T-cell (primary cell): ENCODE results near the gene NUP50. TPM values are rescaled to one million over a fixed set of nuclear protein-coding genes. Genes with fewer than 3 reads are reported as not detected.
A peak's percentile ranks its signal among the peaks of the same experiment; 100 is the strongest.

ENCODE experiments used
- ATAC-seq, 4 experiments: fragments of 200-7000 bp in 3 of 4; fragments of 150-1000 bp in 1 of 4; cut with Tn5 transposase; replicated peaks in 1 of 4; 1 replicate in 3 of 4; 2 replicates in 1 of 4; pipeline ENCODE4 v1.10.0; 2021; ENCODE audit warnings: moderate library complexity in 3 of 4, mild to moderate bottlenecking in 2 of 4, moderate number of reproducible peaks in 1 of 4
- CTCF ChIA-PET, 2 donors: fragments of 300-600 bp; sonication (Branson Sonifier 250); formaldehyde crosslinking; loops; one replicate each; lab custom pipeline; 2022; ENCODE audit warnings: antibody characterized with exemption in 2 of 2; lab: Charles Lee
- POLR2A ChIA-PET, 2 donors: fragments of 300-600 bp; sonication (Branson Sonifier 250); formaldehyde crosslinking; loops; one replicate each; lab custom pipeline; 2022; ENCODE audit warnings: antibody characterized with exemption in 2 of 2; lab: Charles Lee
- DNase-seq, 35 experiments: peaks; one replicate each; pipeline versions ENCODE4 v3.0.0 to v3.0.0-alpha.2; 2013 to 2023
- H3K27ac ChIP-seq: one replicate; pipeline ENCODE4 v1.5.1; 2013; ENCODE audit warnings: low read length
- H3K27me3 ChIP-seq, 2 experiments: replicated peaks in 1 of 2; 1 replicate in 1 of 2; 2 replicates in 1 of 2; pipeline versions ENCODE4 v1.6.1 to v1.7.0; 2013; ENCODE audit warnings: low read length in 1 of 2, mixed read lengths in 1 of 2; ENCODE audit not compliant: control insufficient read depth in 2 of 2, insufficient read depth in 2 of 2; ENCODE audit errors: extremely low read depth in 1 of 2
- H3K36me3 ChIP-seq, 2 donors: 1 replicate in 1 of 2; 2 replicates in 1 of 2; pipeline versions ENCODE4 v1.6.1 to v1.7.0; 2013; ENCODE audit warnings: low read length in 1 of 2; ENCODE audit not compliant: control insufficient read depth in 2 of 2, insufficient read depth in 1 of 2; ENCODE audit errors: extremely low read depth in 1 of 2
- H3K4me1 ChIP-seq, 2 experiments: 1 replicate in 1 of 2; 2 replicates in 1 of 2; pipeline versions ENCODE4 v1.6.1 to v1.7.0; 2013; ENCODE audit warnings: low read length in 2 of 2, mixed read lengths in 1 of 2; ENCODE audit not compliant: insufficient read depth in 2 of 2, control insufficient read depth in 1 of 2; ENCODE audit errors: extremely low read depth in 1 of 2
- H3K4me3 ChIP-seq, 2 donors: 1 replicate in 1 of 2; 2 replicates in 1 of 2; pipeline versions ENCODE4 v1.5.1 to v1.7.0; 2013; ENCODE audit warnings: mild to moderate bottlenecking in 2 of 2, low read length in 1 of 2, moderate library complexity in 1 of 2; ENCODE audit not compliant: control insufficient read depth in 1 of 2; ENCODE audit errors: extremely low read depth in 1 of 2
- H3K9me3 ChIP-seq: 2 replicates; pipeline ENCODE4 v1.7.0; 2013
- H3K27ac Mint-ChIP-seq, 2 donors: one replicate each; pipeline ENCODE4 v1.8.0; 2020 to 2021; ENCODE audit warnings: mild to moderate bottlenecking in 2 of 2, mixed read lengths in 2 of 2
- H3K27me3 Mint-ChIP-seq, 2 donors: one replicate each; pipeline ENCODE4 v1.8.0; 2021 to 2022; ENCODE audit warnings: mixed read lengths in 2 of 2
- H3K36me3 Mint-ChIP-seq: one replicate; pipeline ENCODE4 v1.8.0; 2021; ENCODE audit warnings: mixed read lengths
- H3K4me1 Mint-ChIP-seq, 3 donors: one replicate each; pipeline ENCODE4 v1.8.0; 2020 to 2022; ENCODE audit warnings: mixed read lengths in 3 of 3, mild to moderate bottlenecking in 1 of 3
- H3K4me3 Mint-ChIP-seq, 3 donors: one replicate each; pipeline ENCODE4 v1.8.0; 2020 to 2022; ENCODE audit warnings: mild to moderate bottlenecking in 3 of 3, mixed read lengths in 3 of 3, moderate library complexity in 3 of 3
- H3K9me3 Mint-ChIP-seq, 3 donors: one replicate each; pipeline ENCODE4 v1.8.0; 2020 to 2022; ENCODE audit warnings: mixed read lengths in 3 of 3
- WGBS: methylation state at CpG from one replicate; pipeline ENCODE4 v1.1.5; 2013; ENCODE audit warnings: missing lambda C conversion rate; ENCODE audit not compliant: insufficient coverage; 5-methylcytosine and 5-hydroxymethylcytosine counted together
- total RNA-seq, 35 experiments: library from RNA in 6 of 35; stranded (reverse) in 6 of 35; fragments of 120-200 nt in 1 of 35; gene quantifications; one replicate each; pipeline versions ENCODE4 v1.2.1 to v1.2.4 and lab custom pipeline; 2013 to 2026

The NUP50 gene
- total RNA-seq, 5 donors from 2014 or later (not counting 1 experiment from before 2014, with no cell fraction given) = 97.0 to 151 (median 126) TPM

DNA sequence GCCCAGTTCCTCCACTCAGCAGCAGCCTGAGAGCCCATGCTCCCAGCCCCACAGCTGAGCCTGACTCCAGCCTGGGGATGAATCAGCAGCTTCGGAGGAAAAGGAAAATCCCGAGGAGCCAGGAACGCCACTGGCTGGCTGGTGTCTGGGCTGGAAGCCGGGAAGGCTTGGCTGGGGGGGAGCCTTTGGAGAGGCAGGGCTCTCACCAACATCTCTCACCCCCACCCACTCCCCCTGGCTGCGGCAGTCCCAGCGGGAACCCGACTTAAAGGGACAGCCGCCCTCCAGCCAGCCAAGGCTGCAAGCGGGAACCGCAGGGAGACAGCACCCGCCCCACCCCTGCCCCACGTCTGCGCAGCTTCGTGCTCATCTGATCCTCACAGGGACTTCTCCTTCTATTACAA, 48.6 kb downstream of the NUP50 start:
- H3K27me3 ChIP-seq = no peaks in the 10 kb centered on the region
- ChIA-PET POLR2A (no interaction called here), CTCF (no interaction called here)
- H3K27me3 Mint-ChIP-seq = no peaks in the 10 kb centered on the region
- no peak overlapping the region for H3K4me3 Mint-ChIP-seq
- H3K4me3 ChIP-seq = no peak overlapping the region
- no peaks in the 10 kb centered on the region for H3K4me1 ChIP-seq
- H3K36me3 Mint-ChIP-seq = peaks cover 15% of the 10 kb centered on the region
- H3K9me3 ChIP-seq = no peaks in the 10 kb centered on the region
- peaks cover 9 to 15% of the 10 kb centered on the region in 2 donors for H3K36me3 ChIP-seq
- no peaks in the 10 kb centered on the region for H3K9me3 Mint-ChIP-seq
- H3K27ac Mint-ChIP-seq = no peak overlapping the region
- no peak for ATAC-seq
- no peak overlapping the region for H3K27ac ChIP-seq
- H3K4me1 Mint-ChIP-seq = peaks cover 0 to 7% (median 3%) of the 10 kb centered on the region in 3 donors
- 100% methylated on average over 4 of the region's 14 CpGs for WGBS
- DNase-seq = no peak

DNA sequence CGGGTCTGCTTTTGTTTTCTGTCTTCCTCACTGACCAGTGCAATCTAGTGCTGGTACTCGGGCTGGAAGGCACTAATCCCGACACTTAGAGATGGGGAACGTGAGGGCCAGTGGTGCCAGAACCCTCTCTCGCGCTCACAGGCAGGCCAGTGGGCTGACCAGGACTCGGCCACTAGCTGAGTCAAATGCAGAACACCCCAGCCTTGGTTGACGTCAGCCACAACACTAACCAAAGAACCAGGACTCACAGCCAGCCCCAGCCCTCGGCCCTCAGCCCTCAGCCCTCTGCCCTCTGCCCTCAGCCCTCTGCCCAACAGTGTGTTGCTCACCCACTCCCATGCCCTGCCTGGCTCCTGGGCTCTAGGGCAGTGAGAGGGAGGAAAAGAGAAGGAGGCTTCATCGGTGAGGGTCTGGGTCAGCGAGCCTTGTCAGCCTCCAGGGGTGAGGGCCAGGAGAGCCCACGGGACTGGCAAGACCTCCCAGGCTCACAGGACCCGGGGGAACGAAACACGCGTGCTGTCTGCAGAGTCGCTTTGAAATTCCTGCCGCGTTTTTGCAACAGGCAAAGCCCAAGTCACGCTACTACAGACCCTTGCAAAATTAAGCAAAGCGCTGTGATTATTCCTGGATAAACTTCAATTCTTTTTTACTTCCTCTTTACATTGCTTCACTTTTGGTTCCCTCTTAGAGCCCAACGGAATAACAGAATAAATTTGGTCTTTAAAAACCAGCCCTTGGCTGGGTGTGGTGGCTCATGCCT, 49.4 kb downstream of the NUP50 start:
- WGBS = 83% methylated on average over 18 of the region's 22 CpGs

DNA sequence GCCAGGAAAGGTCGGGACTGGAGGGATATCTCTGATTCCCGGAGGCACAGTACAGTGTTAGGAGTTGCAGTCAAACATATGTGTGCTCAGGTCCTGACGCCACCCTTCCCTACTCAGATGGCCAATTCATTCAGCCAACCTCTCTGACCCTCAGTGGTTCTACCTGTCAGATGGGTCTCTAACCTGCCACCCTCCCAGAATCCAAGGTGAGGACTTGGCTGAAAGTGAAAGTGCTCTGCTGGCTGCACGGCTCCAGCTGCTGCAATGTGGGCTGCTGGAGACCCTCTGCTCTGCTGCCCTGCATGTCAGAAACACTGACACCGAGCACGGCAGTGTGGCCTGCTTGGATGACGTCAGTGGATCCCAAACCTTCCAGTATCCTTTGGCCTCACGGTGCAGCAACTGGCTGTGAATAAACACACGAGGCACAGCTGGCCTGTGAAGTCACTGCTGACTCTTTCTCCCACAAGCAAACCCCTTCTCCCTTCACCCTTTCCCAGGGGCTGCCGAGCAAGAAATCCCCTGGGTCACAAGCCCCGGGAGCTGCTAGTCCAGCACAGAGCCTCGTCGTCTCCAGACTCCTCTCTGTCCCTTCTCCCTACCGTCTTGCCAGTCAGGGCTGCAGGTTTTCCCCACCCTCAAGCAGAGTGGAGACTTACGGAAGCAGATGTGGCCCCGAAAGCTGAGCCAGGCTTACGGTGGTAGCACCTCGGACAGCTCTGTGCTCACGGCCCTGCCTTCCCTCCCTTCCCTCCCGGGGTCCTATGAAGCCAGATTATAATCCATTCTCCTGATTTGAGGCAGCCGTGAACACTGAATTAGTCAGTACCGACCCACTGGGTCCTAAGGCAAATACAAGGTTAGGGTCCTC, 52.6 kb downstream of the NUP50 start:
- Mint-ChIP-seq H3K27me3 (no peaks in the 10 kb centered on the region), H3K9me3 (no peaks in the 10 kb centered on the region), H3K36me3 (peaks cover 4% of the 10 kb centered on the region), H3K4me1 (peaks cover 12 to 19% (median 14%) of the 10 kb centered on the region in 3 donors), H3K27ac (no peak overlapping the region), H3K4me3 (no peak overlapping the region)
- H3K4me1 ChIP-seq = no peaks in the 10 kb centered on the region
- H3K36me3 ChIP-seq = peaks cover 0 to 5% of the 10 kb centered on the region in 2 donors
- POLR2A ChIA-PET = no interaction called here
- 91% methylated on average over 17 of the region's 22 CpGs for WGBS
- CTCF ChIA-PET = no interaction called here
- DNase-seq (no peak), ATAC-seq (no peak)
- no peak overlapping the region for H3K27ac ChIP-seq
- H3K9me3 ChIP-seq = no peaks in the 10 kb centered on the region
- no peaks in the 10 kb centered on the region for H3K27me3 ChIP-seq
- H3K4me3 ChIP-seq = no peak overlapping the region

More for the DNA sequence above, 49.4 kb downstream of the NUP50 start:
- H3K27me3 Mint-ChIP-seq = no peaks in the 10 kb centered on the region
- no peaks in the 10 kb centered on the region for H3K4me1 ChIP-seq
- no peaks in the 10 kb centered on the region for H3K9me3 Mint-ChIP-seq
- DNase-seq (no peak), ATAC-seq (no peak)
- H3K36me3 Mint-ChIP-seq = peaks cover 15% of the 10 kb centered on the region
- CTCF ChIA-PET = no interaction called here
- POLR2A ChIA-PET = no interaction called here
- no peaks in the 10 kb centered on the region for H3K27me3 ChIP-seq
- no peaks in the 10 kb centered on the region for H3K9me3 ChIP-seq
- peaks cover 0 to 7% (median 3%) of the 10 kb centered on the region in 3 donors for H3K4me1 Mint-ChIP-seq
- no peak overlapping the region for H3K4me3 Mint-ChIP-seq
- H3K27ac Mint-ChIP-seq = no peak overlapping the region
- H3K27ac ChIP-seq = no peak overlapping the region
- H3K36me3 ChIP-seq = peaks cover 8 to 12% of the 10 kb centered on the region in 2 donors
- H3K4me3 ChIP-seq = no peak overlapping the region

DNA sequence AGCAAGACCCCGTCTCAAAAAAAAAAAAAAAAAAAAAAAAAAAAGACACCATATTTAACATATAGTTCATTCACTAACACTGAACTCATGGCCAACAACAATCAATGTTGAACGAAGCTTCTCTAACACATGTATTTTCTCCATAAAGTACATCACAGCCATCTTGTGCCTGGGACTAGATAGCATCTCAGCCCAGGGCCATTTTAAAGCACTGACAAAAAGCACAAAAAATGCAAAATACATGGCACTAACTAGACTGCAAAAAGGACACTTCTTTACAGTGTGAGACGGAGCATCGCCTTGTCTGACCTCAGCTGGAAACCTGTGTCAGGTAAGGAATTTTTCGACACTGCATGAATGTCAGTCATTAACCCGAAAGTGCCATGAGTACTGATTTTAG, 53.6 kb downstream of the NUP50 start:
- ChIA-PET CTCF (no interaction called here), POLR2A (no interaction called here)
- Histone ChIP-seq H3K36me3 (no peaks in the 10 kb centered on the region), H3K4me3 (no peak overlapping the region), H3K9me3 (no peaks in the 10 kb centered on the region), H3K4me1 (no peaks in the 10 kb centered on the region), H3K27ac (no peak overlapping the region), H3K27me3 (no peaks in the 10 kb centered on the region)
- Mint-ChIP-seq H3K27me3 (no peaks in the 10 kb centered on the region), H3K9me3 (no peaks in the 10 kb centered on the region), H3K27ac (no peak overlapping the region), H3K4me3 (no peak overlapping the region), H3K36me3 (no peaks in the 10 kb centered on the region), H3K4me1 (peaks cover 12 to 19% (median 14%) of the 10 kb centered on the region in 3 donors)
- 97% methylated on average over 4 of the region's 6 CpGs for WGBS
- DNase-seq (no peak), ATAC-seq (no peak)

DNA sequence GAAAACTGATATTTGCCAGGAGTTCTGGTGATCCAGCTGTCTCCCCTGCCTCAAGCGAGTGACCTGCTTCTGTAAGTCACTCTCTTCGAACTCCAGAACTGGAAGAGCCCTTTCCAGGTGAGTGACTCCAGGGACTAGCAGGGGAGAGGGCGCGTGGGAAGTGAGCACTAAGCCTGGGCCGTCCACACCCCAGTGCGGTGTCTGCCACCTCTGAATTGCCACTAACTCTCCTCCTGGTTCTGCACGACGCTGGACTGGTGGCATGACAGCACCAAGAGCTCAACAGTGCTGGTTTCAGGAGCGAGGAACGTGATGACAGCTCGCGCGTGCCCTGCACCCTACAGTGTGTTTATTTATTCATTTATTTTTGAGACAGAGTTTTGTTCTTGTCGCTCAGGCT, 54.1 kb downstream of the NUP50 start:
- no peaks in the 10 kb centered on the region for H3K36me3 ChIP-seq
- DNase-seq (no peak), ATAC-seq (no peak)
- Mint-ChIP-seq H3K27me3 (no peaks in the 10 kb centered on the region), H3K9me3 (no peaks in the 10 kb centered on the region), H3K4me3 (no peak overlapping the region), H3K4me1 (peaks cover 13 to 23% (median 17%) of the 10 kb centered on the region in 3 donors), H3K36me3 (no peaks in the 10 kb centered on the region), H3K27ac (no peak overlapping the region)
- H3K4me3 ChIP-seq = no peak overlapping the region
- POLR2A ChIA-PET = no interaction called here
- no peaks in the 10 kb centered on the region for H3K9me3 ChIP-seq
- H3K4me1 ChIP-seq = no peaks in the 10 kb centered on the region
- CTCF ChIA-PET = interaction anchor here in 1 of 2 donors (0.5 kb wide), 1 partner anchor 1359 kb away, joined by 4 read pairs; no protein-coding TSS in a partner anchor
- no peak overlapping the region for H3K27ac ChIP-seq
- H3K27me3 ChIP-seq = no peaks in the 10 kb centered on the region
- WGBS = 91% methylated on average over 9 of the region's 14 CpGs

DNA sequence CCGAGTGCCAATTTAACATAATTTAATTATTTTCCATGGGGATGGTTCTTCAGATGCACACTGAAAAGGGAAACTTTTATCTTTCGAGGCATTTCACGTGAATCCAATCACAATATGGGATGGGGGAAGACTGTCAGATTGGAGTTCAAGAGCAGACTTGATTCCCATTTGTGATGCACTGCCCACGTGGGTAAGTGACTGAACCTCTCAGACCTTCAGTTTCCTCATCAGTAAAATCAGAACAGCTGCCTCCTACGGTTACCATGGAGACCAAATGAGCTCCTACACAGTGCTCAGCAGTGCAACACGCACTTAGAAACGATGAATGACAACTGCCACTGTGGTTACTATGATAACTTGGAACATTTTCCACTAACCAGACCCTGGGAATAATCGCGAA, 55.3 kb downstream of the NUP50 start:
- Mint-ChIP-seq H3K36me3 (no peaks in the 10 kb centered on the region), H3K4me3 (no peak overlapping the region), H3K9me3 (no peaks in the 10 kb centered on the region), H3K4me1 (peaks cover 21 to 31% (median 22%) of the 10 kb centered on the region in 3 donors), H3K27me3 (no peaks in the 10 kb centered on the region), H3K27ac (no peak overlapping the region)
- ChIA-PET CTCF (no interaction called here), POLR2A (no interaction called here)
- ATAC-seq (no peak), DNase-seq (peak in 1 of 35 experiments; percentile 17)
- Histone ChIP-seq H3K27ac (no peak overlapping the region), H3K4me1 (no peaks in the 10 kb centered on the region), H3K9me3 (no peaks in the 10 kb centered on the region), H3K36me3 (no peaks in the 10 kb centered on the region), H3K27me3 (no peaks in the 10 kb centered on the region), H3K4me3 (no peak overlapping the region)
- WGBS = 40% methylated on average over 6 of the region's 9 CpGs
